Uterus (tissue), 2 donors: ENCODE results near the gene DDX42.

Experiments used
- CTCF ChIP-seq, 4 experiments: fragments of 200-600 bp in 2 of 4; fragments of 450-650 bp in 2 of 4; sonication (generic) in 2 of 4; IDR thresholded peaks; one replicate each; pipeline ENCODE4 v1.5.1; 2016 to 2019; ENCODE audit warnings: antibody characterized with exemption in 4 of 4, mild to moderate bottlenecking in 2 of 4, moderate library complexity in 1 of 4
- POLR2A ChIP-seq, 2 donors: fragments of 450-650 bp; IDR thresholded peaks; one replicate each; pipeline ENCODE4 v1.6.1; 2016; ENCODE audit warnings: antibody characterized with exemption in 2 of 2, mild to moderate bottlenecking in 1 of 2, moderate library complexity in 1 of 2

- no peak for TF ChIP-seq CTCF (IDR thresholded peaks at IDR 0.05)
- TF ChIP-seq POLR2A (IDR thresholded peaks at IDR 0.05), result no peak
These were observed 59.9 kb downstream of the DDX42 start for GRCh38 chr17:63833741-63834373.
